CD14-positive monocyte (primary cell): ENCODE results near the gene XAB2. TPM values are rescaled to one million over a fixed set of nuclear protein-coding genes. Genes with fewer than 3 reads are reported as not detected.

ENCODE experiments used
- DNase-seq, 3 donors: peaks; one replicate each; pipeline ENCODE4 v3.0.0-alpha.2; 2011 to 2022
- H2AFZ ChIP-seq: 2 replicates; pipeline ENCODE4 v1.6.0; 2012; ENCODE audit warnings: mild to moderate bottlenecking, low read depth, low read length, inconsistent platforms; ENCODE audit not compliant: insufficient read depth, poor library complexity, severe bottlenecking
- H3K27ac ChIP-seq, 2 donors: 1 replicate in 1 of 2; 2 replicates in 1 of 2; pipeline ENCODE4 v1.5.1; 2012 to 2013; ENCODE audit warnings: low read length in 2 of 2, control low read depth in 1 of 2, inconsistent platforms in 1 of 2, low read depth in 1 of 2, mild to moderate bottlenecking in 1 of 2
- H3K27me3 ChIP-seq, 2 donors: one replicate each; pipeline versions ENCODE4 v1.6.0 to v1.6.1; 2011 to 2013; ENCODE audit warnings: low read length in 2 of 2; ENCODE audit not compliant: control insufficient read depth in 2 of 2, insufficient read depth in 2 of 2
- H3K36me3 ChIP-seq, 2 donors: replicated peaks in 1 of 2; 1 replicate in 1 of 2; 2 replicates in 1 of 2; pipeline versions ENCODE4 v1.5.1 to v1.6.1; 2012 to 2013; ENCODE audit warnings: low read length in 2 of 2, control low read depth in 1 of 2, inconsistent platforms in 1 of 2, mild to moderate bottlenecking in 1 of 2; ENCODE audit not compliant: insufficient read depth in 2 of 2, control insufficient read depth in 1 of 2
- H3K4me1 ChIP-seq, 2 donors: 1 replicate in 1 of 2; 2 replicates in 1 of 2; pipeline versions ENCODE4 v1.5.1 to v1.6.1; 2012 to 2013; ENCODE audit warnings: low read length in 2 of 2, control low read depth in 1 of 2, inconsistent platforms in 1 of 2, mild to moderate bottlenecking in 1 of 2, moderate library complexity in 1 of 2; ENCODE audit not compliant: insufficient read depth in 2 of 2, control insufficient read depth in 1 of 2
- H3K4me2 ChIP-seq: replicated peaks from 2 replicates; pipeline ENCODE3; 2012; ENCODE audit warnings: low read length, moderate library complexity, mild to moderate bottlenecking; ENCODE audit not compliant: poor library complexity, severe bottlenecking; ENCODE audit errors: extremely low read depth
- H3K4me3 ChIP-seq, 3 experiments: fragments of 200-600 bp in 1 of 3; sonication (generic) in 1 of 3; replicated peaks in 1 of 3; 1 replicate in 2 of 3; 2 replicates in 1 of 3; pipeline ENCODE4 v1.5.1; 2011 to 2013; ENCODE audit warnings: low read length in 3 of 3, mild to moderate bottlenecking in 3 of 3, control low read depth in 2 of 3, low read depth in 2 of 3, inconsistent platforms in 1 of 3, moderate library complexity in 1 of 3
- H3K79me2 ChIP-seq: 2 replicates; pipeline ENCODE4 v1.6.0; 2012; ENCODE audit warnings: mild to moderate bottlenecking, control low read depth, inconsistent platforms, low read length, moderate library complexity; ENCODE audit not compliant: insufficient read depth
- H3K9ac ChIP-seq: 2 replicates; pipeline ENCODE4 v1.6.0; 2017; ENCODE audit warnings: low read length, mild to moderate bottlenecking; ENCODE audit not compliant: insufficient read depth, poor library complexity, severe bottlenecking
- H3K9me3 ChIP-seq, 2 donors: replicated peaks in 1 of 2; 1 replicate in 1 of 2; 2 replicates in 1 of 2; pipeline versions ENCODE4 v1.5.1 to v1.6.1; 2012 to 2013; ENCODE audit warnings: low read length in 2 of 2, control low read depth in 1 of 2; ENCODE audit not compliant: control insufficient read depth in 1 of 2, insufficient read depth in 1 of 2
- H4K20me1 ChIP-seq: 2 replicates; pipeline ENCODE4 v1.6.0; 2012; ENCODE audit warnings: mild to moderate bottlenecking, low read length, control low read depth, moderate library complexity; ENCODE audit not compliant: insufficient read depth
- H3K27ac Mint-ChIP-seq, 7 donors: one replicate each; pipeline ENCODE4 v1.8.0; 2020; ENCODE audit warnings: mild to moderate bottlenecking in 7 of 7, mixed read lengths in 7 of 7, moderate library complexity in 6 of 7, inconsistent platforms in 2 of 7
- H3K27me3 Mint-ChIP-seq, 3 donors: one replicate each; pipeline ENCODE4 v1.8.0; 2021 to 2022; ENCODE audit warnings: low read depth in 3 of 3, mild to moderate bottlenecking in 3 of 3, mixed read lengths in 3 of 3, moderate library complexity in 3 of 3, inconsistent platforms in 1 of 3
- H3K36me3 Mint-ChIP-seq, 2 donors: one replicate each; pipeline ENCODE4 v1.8.0; 2020; ENCODE audit warnings: mixed read lengths in 2 of 2, inconsistent platforms in 1 of 2, mild to moderate bottlenecking in 1 of 2
- H3K4me1 Mint-ChIP-seq: one replicate; pipeline ENCODE4 v1.8.0; 2020; ENCODE audit warnings: mild to moderate bottlenecking, mixed read lengths
- H3K4me3 Mint-ChIP-seq, 2 donors: one replicate each; pipeline ENCODE4 v1.8.0; 2020; ENCODE audit warnings: mild to moderate bottlenecking in 2 of 2, mixed read lengths in 2 of 2, moderate library complexity in 1 of 2
- H3K9me3 Mint-ChIP-seq, 7 donors: one replicate each; pipeline ENCODE4 v1.8.0; 2020 to 2022; ENCODE audit warnings: mixed read lengths in 7 of 7, mild to moderate bottlenecking in 6 of 7, moderate library complexity in 6 of 7, inconsistent platforms in 2 of 7
- CTCF ChIP-seq: fragments of 200-600 bp; IDR thresholded peaks from one replicate; pipeline ENCODE4 v1.8.0; 2022; ENCODE audit warnings: antibody characterized with exemption, mild to moderate bottlenecking
- WGBS: methylation state at CpG from one replicate; pipeline ENCODE4 v1.1.5; 2013; ENCODE audit warnings: missing lambda C conversion rate; ENCODE audit not compliant: insufficient coverage; 5-methylcytosine and 5-hydroxymethylcytosine counted together
- intact Hi-C, 2 donors: fragments of 100-400 bp; cut with micrococcal nuclease; formaldehyde crosslinking; loops; one replicate each; pipeline versions ENCODE4 v1.15.0 to v1.15.1; 2023
- polyA plus RNA-seq, 3 donors: library from polyadenylated mRNA; depleted of rRNA in 1 of 3; unstranded in 2 of 3; stranded (reverse) in 1 of 3; fragments of 300-500 nt in 2 of 3; fragments of >200 nt in 1 of 3; fragmentation: Illumina TruSeq in 2 of 3; gene quantifications; 1 replicate in 2 of 3; 2 replicates in 1 of 3; pipeline ENCODE4 v1.2.3, GENCODE V29; 2012 to 2021

XAB2 gene
- polyA plus RNA-seq, 3 donors: 4.6 to 55.7 (median 8.8) TPM

GRCh38 chr19:7612282-7613274 lies 16.8 kb downstream of the XAB2 start:
- no peaks in the 10 kb centered on the region for H3K9me3 ChIP-seq
- peaks cover 0 to 5% of the 10 kb centered on the region in 2 donors for H3K4me1 ChIP-seq
- intact Hi-C loops: no loop called here
- H3K4me3 ChIP-seq: no peak overlapping the region
- Mint-ChIP-seq H3K27ac (no peak overlapping the region), H3K27me3 (peaks cover 0 to 4% (median 2%) of the 10 kb centered on the region in 3 donors), H3K4me1 (peaks cover 7% of the 10 kb centered on the region), H3K36me3 (peaks cover 4 to 6% of the 10 kb centered on the region in 2 donors), H3K4me3 (no peak overlapping the region), H3K9me3 (peaks cover 0 to 3% (median 0%) of the 10 kb centered on the region in 7 donors)
- no peak overlapping the region for H3K27ac ChIP-seq
- no peaks in the 10 kb centered on the region for H3K79me2 ChIP-seq
- H3K36me3 ChIP-seq: no peaks in the 10 kb centered on the region
- no peak overlapping the region for H3K4me2 ChIP-seq
- no peaks in the 10 kb centered on the region for H4K20me1 ChIP-seq
- no peaks in the 10 kb centered on the region for H3K27me3 ChIP-seq
- TF ChIP-seq CTCF: no peak
- no peak overlapping the region for H3K9ac ChIP-seq
- H2AFZ ChIP-seq: no peak overlapping the region
- 95% methylated on average over 66 of the region's 81 CpGs for WGBS
- DNase-seq: no peak

- no peaks in the 10 kb centered on the region for H3K36me3 Mint-ChIP-seq
- Histone ChIP-seq H2AFZ (no peak overlapping the region), H3K9me3 (no peaks in the 10 kb centered on the region), H4K20me1 (no peaks in the 10 kb centered on the region), H3K27me3 (no peaks in the 10 kb centered on the region), H3K36me3 (no peaks in the 10 kb centered on the region), H3K9ac (no peak overlapping the region), H3K4me2 (no peak overlapping the region), H3K4me3 (no peak overlapping the region), H3K4me1 (no peaks in the 10 kb centered on the region), H3K27ac (no peak overlapping the region), H3K79me2 (no peaks in the 10 kb centered on the region)
- H3K27me3 Mint-ChIP-seq: peaks cover 0 to 4% (median 0%) of the 10 kb centered on the region in 3 donors
- no peak overlapping the region for H3K27ac Mint-ChIP-seq
- intact Hi-C loops: no loop called here
- WGBS: 95% methylated on average over 40 of the region's 41 CpGs
- peaks cover 0 to 2% (median 0%) of the 10 kb centered on the region in 7 donors for H3K9me3 Mint-ChIP-seq
- H3K4me1 Mint-ChIP-seq: no peaks in the 10 kb centered on the region
- TF ChIP-seq CTCF: no peak
- no peak for DNase-seq
- no peak overlapping the region for H3K4me3 Mint-ChIP-seq
Observed at GRCh38 chr19:7611541-7612279, 17.6 kb downstream of the XAB2 start.
